Cardiac muscle cell (in vitro differentiated cells and primary cell): ENCODE data around the gene SMAD3. TPM values are rescaled to one million over a fixed set of nuclear protein-coding genes. Genes with fewer than 3 reads are reported as not detected.

Experiments used
- DNase-seq, 2 donors: peaks; one replicate each; pipeline versions ENCODE4 v3.0.0 to v3.0.0-alpha.2; 2010 to 2017; ENCODE audit warnings: low read depth in 1 of 2, low spot score in 1 of 2
- H3K27ac ChIP-seq: fragments of 200-600 bp; sonication (generic); 2 replicates; pipeline ENCODE4 v1.5.1; 2016
- H3K27me3 ChIP-seq: fragments of 200-600 bp; sonication (generic); 2 replicates; pipeline ENCODE4 v1.6.0; 2016; ENCODE audit warnings: control low read depth
- H3K36me3 ChIP-seq: fragments of 200-600 bp; sonication (generic); 2 replicates; pipeline ENCODE4 v1.5.1; 2016; ENCODE audit warnings: control low read depth
- H3K4me1 ChIP-seq: fragments of 200-600 bp; sonication (generic); 2 replicates; pipeline ENCODE4 v1.8.1; 2017; ENCODE audit warnings: low read depth, mild to moderate bottlenecking, mixed run types
- H3K4me3 ChIP-seq: fragments of 200-600 bp; sonication (generic); 2 replicates; pipeline ENCODE4 v1.5.1; 2016; ENCODE audit warnings: mild to moderate bottlenecking
- H3K9me3 ChIP-seq: fragments of 200-600 bp; sonication (generic); 2 replicates; pipeline ENCODE4 v1.5.1; 2017; ENCODE audit warnings: low read depth, mild to moderate bottlenecking, control low read depth
- CTCF ChIP-seq: IDR thresholded peaks from 2 replicates; pipeline ENCODE4 v1.5.1; 2012; ENCODE audit warnings: low read depth, mild to moderate bottlenecking, low read length
- polyA plus RNA-seq: library from polyadenylated mRNA; unstranded; fragments of >200 nt; fragmentation: Nextera tagmentation; extraction: Ambion mirVana; gene quantifications from 2 replicates; pipeline ENCODE4 v1.2.1, GENCODE V29; 2016
- total RNA-seq: library from RNA; depleted of rRNA; stranded (reverse); fragments of >200 nt; gene quantifications from 2 replicates; pipeline ENCODE4 v1.2.3, GENCODE V29; 2016

Gene SMAD3
- total and polyA plus RNA-seq, 2 experiments from 2014 or later = 16.3 to 29.2 TPM

GRCh38 chr15:67197364-67197695 is 131.9 kb downstream of the SMAD3 start:
- Histone ChIP-seq H3K36me3 (no peaks in the 10 kb centered on the region), H3K27ac (no peak overlapping the region), H3K4me1 (peaks cover 16% of the 10 kb centered on the region)

GRCh38 chr15:67198157-67198754 is 132.9 kb downstream of the SMAD3 start:
- no peak for DNase-seq
- no peaks in the 10 kb centered on the region for H3K36me3 ChIP-seq
- TF ChIP-seq CTCF = no peak
- no peaks in the 10 kb centered on the region for H3K27me3 ChIP-seq
- no peak overlapping the region for H3K4me3 ChIP-seq
- H3K4me1 ChIP-seq = peaks cover 16% of the 10 kb centered on the region
- no peaks in the 10 kb centered on the region for H3K9me3 ChIP-seq
- no peak overlapping the region for H3K27ac ChIP-seq

More at GRCh38 chr15:67197364-67197695, 131.9 kb downstream of the SMAD3 start:
- no peak for TF ChIP-seq CTCF
- no peak for DNase-seq
- Histone ChIP-seq H3K9me3 (no peaks in the 10 kb centered on the region), H3K27me3 (no peaks in the 10 kb centered on the region), H3K4me3 (no peak overlapping the region)

DNA sequence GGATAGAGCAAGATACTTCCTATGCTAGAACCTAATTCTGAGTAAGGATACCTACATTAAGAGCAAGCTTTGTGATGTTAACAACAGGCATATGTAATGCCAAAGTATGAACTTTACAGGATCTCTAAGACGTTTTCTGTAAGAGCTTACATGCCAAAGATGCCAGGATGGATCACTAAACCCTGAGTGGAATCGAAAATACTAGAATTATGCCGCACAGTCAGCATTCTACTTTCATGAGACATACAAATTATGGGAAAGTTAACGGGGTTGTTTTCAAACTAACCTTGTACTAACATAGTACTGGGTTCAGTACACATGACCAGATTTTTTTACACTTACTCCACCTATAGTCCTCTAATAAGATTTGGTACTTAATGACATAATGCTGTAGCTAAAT is 134.0 kb downstream of the SMAD3 start:
- H3K4me3 ChIP-seq = no peak overlapping the region
- peaks cover 16% of the 10 kb centered on the region for H3K4me1 ChIP-seq
- no peak for DNase-seq
- TF ChIP-seq CTCF = no peak
- H3K27ac ChIP-seq = no peak overlapping the region
- no peaks in the 10 kb centered on the region for H3K36me3 ChIP-seq
- H3K27me3 ChIP-seq = no peaks in the 10 kb centered on the region
- H3K9me3 ChIP-seq = no peaks in the 10 kb centered on the region

- no peak overlapping the region for H3K4me3 ChIP-seq
- H3K4me1 ChIP-seq = peaks cover 16% of the 10 kb centered on the region
- TF ChIP-seq CTCF = no peak
- DNase-seq = peak in 1 of 2 donors; percentile 38
- H3K27ac ChIP-seq = no peak overlapping the region
- no peaks in the 10 kb centered on the region for H3K36me3 ChIP-seq
- no peaks in the 10 kb centered on the region for H3K27me3 ChIP-seq
- H3K9me3 ChIP-seq = no peaks in the 10 kb centered on the region
Observed at GRCh38 chr15:67199881-67200763, 134.7 kb downstream of the SMAD3 start.

GRCh38 chr15:67201136-67201535 is 135.7 kb downstream of the SMAD3 start:
- H3K9me3 ChIP-seq = no peaks in the 10 kb centered on the region
- TF ChIP-seq CTCF = no peak
- H3K4me3 ChIP-seq = no peak overlapping the region
- peak overlapping the region; percentile 88 for H3K27ac ChIP-seq
- peaks cover 16% of the 10 kb centered on the region for H3K4me1 ChIP-seq
- H3K27me3 ChIP-seq = no peaks in the 10 kb centered on the region
- H3K36me3 ChIP-seq = no peaks in the 10 kb centered on the region
- peak in 1 of 2 donors; percentile 72 for DNase-seq
